NCI-H2171 treated with DMSO at 0.1 percent for 48 hours (cell line): Measurements from ENCODE around the gene LSMEM2.
A peak's percentile ranks its signal among the peaks of the same experiment; 100 is the strongest.
"Not testable (repeated sequence)": the region's sequence is repeated elsewhere in the genome, so short reads cannot be mapped to it uniquely, and the experiment has no call there.

ENCODE experiments used
- DNase-seq: peaks from one replicate; lab custom pipeline; 2025; lab: John Stamatoyannopoulos, UW

Gene LSMEM2

GRCh38 chr3:50278880-50279224 lies at the start of gene LSMEM2:
LSMEM2 (plus strand) TSS chr3:50279087; CDS start chr3:50279114, 27 bp downstream.
- DNase-seq = no peak

- no peak for DNase-seq
Measured at GRCh38 chr3:50229490-50229889, 49.4 kb upstream of the LSMEM2 start.

GRCh38 chr3:50230104-50230793 lies 48.6 kb upstream of the LSMEM2 start:
- no peak for DNase-seq

- no peak for DNase-seq
Measured at GRCh38 chr3:50230794-50231125, 48.1 kb upstream of the LSMEM2 start.

- no peak for DNase-seq
Measured at GRCh38 chr3:50231581-50231980, 47.3 kb upstream of the LSMEM2 start.

- DNase-seq = no peak
Measured at GRCh38 chr3:50232303-50232702, 46.6 kb upstream of the LSMEM2 start.

GRCh38 chr3:50233176-50233575 lies 45.7 kb upstream of the LSMEM2 start:
- no peak for DNase-seq

- peak; percentile 94 for DNase-seq
Measured at GRCh38 chr3:50235716-50236483, 43.0 kb upstream of the LSMEM2 start, which contains the start of gene GNAI2. GNAI2 (plus strand) TSS chr3:50236204; CDS start chr3:50236336, 132 bp downstream.

- DNase-seq = no peak
Measured at GRCh38 chr3:50236484-50237132, 42.3 kb upstream of the LSMEM2 start.

- no peak for DNase-seq
Measured at GRCh38 chr3:50237133-50237651, 41.7 kb upstream of the LSMEM2 start.

GRCh38 chr3:50237754-50238548 lies 40.9 kb upstream of the LSMEM2 start:
- DNase-seq = no peak

- no peak for DNase-seq
Measured at GRCh38 chr3:50238549-50239026, 40.3 kb upstream of the LSMEM2 start.

- no peak for DNase-seq
Measured at GRCh38 chr3:50239649-50240048, 39.2 kb upstream of the LSMEM2 start.

GRCh38 chr3:50241163-50241562 lies 37.7 kb upstream of the LSMEM2 start:
- no peak for DNase-seq

- DNase-seq = no peak
Measured at GRCh38 chr3:50241713-50242380, 37.0 kb upstream of the LSMEM2 start.

- no peak for DNase-seq
Measured at GRCh38 chr3:50242381-50242770, 36.5 kb upstream of the LSMEM2 start.

GRCh38 chr3:50242851-50243542 lies 35.9 kb upstream of the LSMEM2 start:
- no peak for DNase-seq

- DNase-seq = no peak
Measured at GRCh38 chr3:50243543-50243895, 35.4 kb upstream of the LSMEM2 start.

GRCh38 chr3:50244813-50245212 lies 34.1 kb upstream of the LSMEM2 start:
- not testable (repeated sequence) for DNase-seq

GRCh38 chr3:50245251-50245745 lies 33.6 kb upstream of the LSMEM2 start:
- no peak for DNase-seq
